H1 (cell line): ENCODE measurements around the gene ZNF407.

Source experiments
- CHD1 ChIP-seq: IDR thresholded peaks from 2 replicates; pipeline ENCODE4 v1.6.1; 2012; ENCODE audit warnings: low read depth, low read length, improper control_type of control experiment
- JUND ChIP-seq: IDR thresholded peaks from 2 replicates; pipeline ENCODE4 v1.6.1; 2011; ENCODE audit warnings: mild to moderate bottlenecking, improper control_type of control experiment, low read length
- POLR2A ChIP-seq, 2 experiments: IDR thresholded peaks; 1 replicate in 1 of 2; 2 replicates in 1 of 2; pipeline ENCODE4 v1.6.1; 2011; ENCODE audit warnings: low read depth in 2 of 2, low read length in 2 of 2, mild to moderate bottlenecking in 2 of 2; ENCODE audit errors: control extremely low read depth in 1 of 2
- SUZ12 ChIP-seq: fragments of 200-600 bp; sonication (generic); IDR thresholded peaks from 2 replicates; pipeline ENCODE4 v1.6.1; 2012; ENCODE audit warnings: mild to moderate bottlenecking, inconsistent platforms, low read length, moderate library complexity, mixed read lengths
- TAF1 ChIP-seq: IDR thresholded peaks from 2 replicates; pipeline ENCODE4 v1.6.1; 2011; ENCODE audit warnings: mild to moderate bottlenecking, low read depth, low read length
- TCF12 ChIP-seq: IDR thresholded peaks from 2 replicates; pipeline ENCODE4 v1.6.1; 2011; ENCODE audit warnings: low read depth, mild to moderate bottlenecking, low read length
- TF ChIP-seq, protein P1 (sequence below): IDR thresholded peaks from 2 replicates; pipeline ENCODE4 v1.6.1; 2012; ENCODE audit warnings: inconsistent platforms

DNA sequence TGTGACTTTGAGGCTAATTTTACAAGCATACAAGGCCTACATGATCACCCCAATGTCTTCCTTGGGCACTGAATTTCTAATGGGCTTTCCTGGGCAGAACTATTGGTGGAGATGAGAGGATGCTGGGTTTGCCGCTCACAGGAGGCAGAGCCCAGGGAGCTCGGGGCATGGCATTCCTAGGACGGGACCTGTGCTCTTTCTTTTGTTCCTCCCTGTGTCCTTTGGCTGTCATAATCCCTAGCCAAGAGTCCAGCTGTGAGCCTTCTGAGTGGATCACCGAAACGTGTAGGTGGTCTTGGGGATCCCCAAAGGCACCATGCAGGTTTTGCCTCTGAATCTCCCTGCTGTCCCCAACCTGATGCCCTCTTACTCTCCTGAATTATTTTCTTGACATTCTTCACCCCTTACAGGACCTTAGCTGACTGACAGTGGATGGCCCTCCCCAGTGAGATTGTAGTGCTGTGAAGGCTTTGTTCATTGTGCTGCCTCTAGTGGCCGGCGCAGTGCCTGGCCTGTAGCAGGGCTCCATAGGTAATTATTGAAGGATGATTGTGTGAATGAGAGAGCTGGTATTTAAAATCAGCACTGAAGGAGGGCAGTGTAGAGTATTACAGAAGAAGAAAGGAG is 221.9 kb downstream of the ZNF407 start:
- TF ChIP-seq, protein P1, sequence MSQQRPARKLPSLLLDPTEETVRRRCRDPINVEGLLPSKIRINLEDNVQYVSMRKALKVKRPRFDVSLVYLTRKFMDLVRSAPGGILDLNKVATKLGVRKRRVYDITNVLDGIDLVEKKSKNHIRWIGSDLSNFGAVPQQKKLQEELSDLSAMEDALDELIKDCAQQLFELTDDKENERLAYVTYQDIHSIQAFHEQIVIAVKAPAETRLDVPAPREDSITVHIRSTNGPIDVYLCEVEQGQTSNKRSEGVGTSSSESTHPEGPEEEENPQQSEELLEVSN: no peak
- no peak for TF ChIP-seq TAF1
- no peak for TF ChIP-seq JUND
- no peak for TF ChIP-seq TCF12
- TF ChIP-seq POLR2A (IDR thresholded peaks at IDR 0.05; ENCODE audit: control extremely low read depth in 1 of 2, low read depth in 2 of 2, low read length in 2 of 2): no peak
- TF ChIP-seq CHD1: no peak
- TF ChIP-seq SUZ12: no peak
